ENCODE results near the gene HHAT.

HHAT gene

DNA sequence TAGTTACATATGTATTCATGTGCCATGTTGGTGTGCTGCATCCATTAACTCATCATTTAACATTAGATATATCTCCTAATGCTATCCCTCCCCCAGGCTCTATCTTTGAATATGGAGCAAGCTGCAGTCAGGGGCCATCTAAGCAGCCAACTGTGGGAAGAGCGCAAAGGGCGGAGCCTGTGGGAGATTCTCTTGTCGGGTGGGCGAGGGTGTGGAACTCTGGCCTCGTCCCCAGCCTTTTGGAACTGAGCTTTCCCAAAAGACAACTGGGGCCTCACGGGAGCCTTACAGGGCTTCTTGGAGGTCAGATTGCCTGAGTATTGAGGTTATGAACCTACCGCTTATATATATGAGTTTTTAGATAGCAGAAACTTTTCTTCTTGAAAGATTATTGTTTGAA is 117.2 kb downstream of the HHAT start:
- no peak for DNase-seq

- no peak for DNase-seq
These were observed 117.8 kb downstream of the HHAT start for GRCh38 chr1:210446479-210446878.

- DNase-seq = no peak
These were observed 118.9 kb downstream of the HHAT start for GRCh38 chr1:210447456-210448057.

DNA sequence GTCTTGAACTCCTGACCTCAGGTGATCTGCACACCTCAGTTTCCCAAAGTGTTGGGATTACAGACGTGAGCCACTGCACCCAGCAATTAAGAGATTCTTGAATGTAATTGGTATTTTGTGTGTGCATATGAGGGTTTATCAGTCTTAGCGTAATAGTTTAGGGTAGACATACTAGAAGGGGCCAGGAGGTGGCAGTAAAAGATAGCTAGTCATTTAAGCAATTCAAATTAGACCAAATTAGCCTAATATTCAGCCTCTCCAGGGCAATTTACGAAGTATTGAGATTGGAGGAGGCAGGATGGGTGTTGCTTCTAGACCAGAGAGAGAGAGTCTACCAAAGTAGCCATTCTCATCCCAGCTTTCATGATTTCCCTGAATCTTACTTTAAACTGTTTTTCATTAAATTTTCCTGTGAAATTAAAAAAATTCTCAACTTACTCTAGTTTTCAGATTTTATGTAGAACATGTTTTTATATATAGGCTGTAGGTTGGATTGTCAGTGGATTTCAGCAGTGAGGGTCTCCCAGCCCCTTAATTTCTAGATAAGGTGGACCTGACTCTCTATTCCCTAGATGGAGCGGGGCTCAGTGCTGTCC is 119.7 kb downstream of the HHAT start:
- DNase-seq = peak; percentile 78

DNA sequence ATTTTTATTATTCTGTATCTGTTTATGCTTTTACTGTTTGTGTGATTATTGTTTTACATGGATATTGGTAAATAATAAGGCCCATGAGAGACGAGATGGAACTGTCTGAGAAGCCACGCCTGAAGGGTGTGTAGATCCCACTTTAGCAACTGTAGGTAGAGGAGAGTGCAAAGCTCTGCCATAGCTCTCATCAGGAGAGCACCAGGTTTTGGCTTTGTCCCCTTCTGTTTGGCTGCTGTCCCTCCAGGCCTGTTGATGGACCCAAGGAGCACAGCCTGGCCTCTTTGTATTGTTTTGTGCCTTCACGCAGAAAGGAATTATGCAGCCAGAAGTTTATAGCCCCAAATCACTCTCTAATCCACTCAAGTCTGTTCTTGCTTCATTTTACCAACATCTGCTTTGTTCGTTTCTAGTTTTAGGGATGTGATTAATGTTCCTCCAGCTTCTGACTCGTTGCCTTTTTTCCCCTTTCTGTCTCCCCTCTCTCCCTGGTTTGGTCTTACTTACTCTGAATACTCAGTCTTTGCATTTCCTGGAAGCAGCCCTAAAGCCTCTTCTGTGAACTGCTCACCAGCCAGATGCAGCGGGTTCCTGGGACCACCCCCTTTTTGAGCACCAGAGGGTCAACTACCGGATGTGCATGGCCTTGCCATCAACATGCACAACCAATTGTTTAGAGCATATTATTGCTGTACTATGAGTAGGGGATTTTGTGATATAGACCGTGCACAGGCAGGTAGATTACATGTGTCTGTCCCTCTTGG is 127.3 kb downstream of the HHAT start:
- DNase-seq = no peak

DNA sequence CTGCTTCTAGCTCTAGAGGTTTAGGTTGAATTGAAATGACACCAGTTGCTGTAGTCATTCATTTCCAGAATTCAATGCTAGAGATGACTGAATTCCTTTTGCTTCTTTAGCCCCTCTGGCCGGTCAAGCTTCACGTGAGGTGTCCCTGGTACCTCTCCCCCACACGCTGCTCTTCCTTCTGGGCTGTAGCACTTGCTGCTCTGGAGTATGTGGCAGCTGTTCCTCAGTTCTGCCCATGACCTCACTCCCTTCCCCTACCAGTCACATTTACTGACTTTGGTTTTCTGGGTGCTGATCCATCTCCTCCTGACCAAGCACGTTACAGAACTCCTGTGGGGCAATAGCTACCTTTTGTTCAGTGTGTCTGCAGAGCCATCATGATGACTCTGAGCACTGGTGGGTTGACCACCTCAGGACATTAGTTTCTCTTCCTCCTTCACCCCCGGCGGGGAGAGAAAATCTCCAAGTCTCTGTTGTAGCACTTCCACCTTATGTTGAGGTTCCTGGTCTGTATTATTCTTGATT is 128.1 kb downstream of the HHAT start:
- no peak for DNase-seq

DNA sequence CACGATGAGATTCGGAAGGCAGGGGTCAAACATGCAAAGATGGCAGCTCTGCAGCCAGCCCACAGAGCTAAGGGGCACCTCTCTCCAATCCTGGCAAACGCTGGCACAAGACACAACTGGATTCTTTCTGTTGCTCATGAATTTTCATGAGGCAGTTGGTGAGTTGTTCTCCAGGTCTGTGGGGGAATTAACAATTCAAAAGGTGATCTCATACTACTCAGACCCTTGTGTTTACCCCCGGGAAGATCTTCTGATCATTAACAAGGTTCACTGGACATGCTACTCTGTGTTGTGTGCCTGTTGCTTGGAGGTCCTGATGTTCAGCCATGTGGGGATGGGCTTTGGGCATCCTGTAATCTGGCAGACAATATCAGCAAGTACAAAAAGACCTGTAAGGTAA is 128.9 kb downstream of the HHAT start:
- DNase-seq = no peak

DNA sequence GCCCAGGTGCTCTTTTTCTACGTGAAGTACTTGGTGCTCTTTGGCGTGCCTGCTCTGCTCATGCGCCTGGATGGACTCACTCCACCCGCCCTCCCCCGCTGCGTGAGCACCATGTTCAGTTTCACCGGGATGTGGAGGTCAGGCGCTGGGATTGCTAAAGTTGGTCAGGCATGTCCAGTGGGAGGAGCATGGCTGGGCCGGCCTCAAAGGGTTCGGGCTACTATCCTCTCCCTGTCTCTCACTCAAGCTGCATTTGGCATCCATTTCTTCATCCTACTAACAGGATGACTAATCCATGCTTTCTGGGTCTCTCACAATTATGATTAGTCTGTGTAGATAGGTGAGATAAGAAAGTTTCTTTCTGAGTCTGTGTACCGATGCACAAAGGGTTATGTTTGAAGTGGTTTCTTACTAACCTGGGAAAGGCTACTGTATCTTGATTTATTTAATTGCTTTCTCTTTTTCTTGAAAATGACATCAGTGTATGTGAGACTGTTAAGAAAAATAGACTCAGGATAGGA is 135.9 kb downstream of the HHAT start:
- no peak for DNase-seq

DNA sequence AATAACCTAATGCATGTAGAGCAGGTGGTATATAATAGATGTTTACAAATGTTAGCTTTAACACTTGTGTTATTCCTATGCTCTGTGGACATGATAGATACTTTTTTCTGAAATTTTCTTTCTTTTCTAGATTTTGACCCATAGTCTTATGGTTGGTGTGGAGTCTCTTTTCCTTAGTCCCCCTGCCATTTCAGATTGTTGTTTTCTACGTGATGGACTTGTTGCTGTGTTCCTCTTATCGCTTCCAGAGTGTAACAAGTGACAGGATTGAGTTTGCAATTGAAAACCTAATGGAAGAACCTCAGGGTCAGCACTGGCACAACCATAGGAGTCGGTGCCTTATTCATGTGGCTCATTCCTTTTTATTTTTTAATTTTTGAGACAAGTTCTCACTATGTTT is 136.4 kb downstream of the HHAT start:
- DNase-seq = no peak

- no peak for DNase-seq
These were observed 138.8 kb downstream of the HHAT start for GRCh38 chr1:210467440-210468043.

DNA sequence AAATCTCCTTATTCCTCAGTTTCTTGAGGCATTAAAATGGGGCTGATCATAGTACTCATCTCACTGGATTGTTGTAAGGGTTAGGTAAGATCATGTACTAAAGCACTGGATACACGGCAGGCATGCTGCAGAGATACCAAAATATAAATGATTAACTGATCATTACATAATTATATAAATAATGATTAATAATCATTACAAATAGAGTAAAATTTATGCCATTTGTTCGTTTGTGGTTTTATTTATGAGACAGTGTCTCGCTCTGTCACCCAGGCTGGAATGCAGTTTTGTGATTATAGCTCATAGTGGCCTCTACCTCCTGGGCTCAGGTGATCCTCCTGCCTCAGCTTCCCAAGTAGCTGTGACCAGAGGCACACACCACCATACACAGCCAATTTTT is 140.7 kb downstream of the HHAT start:
- no peak for DNase-seq

DNA sequence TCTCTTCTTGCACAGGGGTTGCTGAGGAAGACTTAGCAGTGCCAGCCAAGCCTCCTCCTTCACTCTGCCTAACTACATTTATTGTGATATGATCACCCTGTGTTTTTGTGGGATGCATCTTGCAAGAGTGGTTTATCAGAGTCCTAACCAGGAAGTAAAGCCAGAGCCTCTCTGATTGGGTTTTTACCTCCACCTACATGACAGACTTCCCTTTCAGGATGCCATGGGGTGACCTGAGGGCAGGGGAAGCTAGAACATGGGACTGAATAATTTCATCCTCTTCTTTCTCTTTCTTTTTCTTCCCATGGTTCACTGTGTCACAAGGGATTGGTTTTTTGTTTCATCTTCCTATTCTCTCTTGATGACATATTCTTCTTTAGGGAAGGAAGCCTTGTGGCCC is 146.6 kb downstream of the HHAT start:
- no peak for DNase-seq

DNA sequence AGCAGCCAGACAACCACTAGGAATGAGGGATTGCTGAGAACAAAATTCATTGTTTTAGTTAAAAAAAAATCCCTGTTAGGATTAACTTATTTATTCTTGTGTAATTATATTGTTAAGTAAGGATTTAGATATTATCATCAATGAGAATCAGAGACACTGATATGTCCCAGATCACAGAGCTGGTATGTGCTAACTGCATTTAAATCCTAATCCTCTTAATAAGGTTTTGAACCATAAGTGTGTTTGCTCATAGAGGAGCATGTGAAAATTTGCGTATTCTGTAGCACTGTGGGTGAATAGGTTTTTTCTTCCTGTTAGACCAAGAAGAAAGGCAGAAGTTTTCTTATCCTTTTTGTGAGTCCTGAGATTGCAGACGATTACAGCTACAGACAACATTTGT is 147.1 kb downstream of the HHAT start:
- no peak for DNase-seq

GRCh38 chr1:210476730-210477129 is 148.0 kb downstream of the HHAT start:
- DNase-seq = no peak

DNA sequence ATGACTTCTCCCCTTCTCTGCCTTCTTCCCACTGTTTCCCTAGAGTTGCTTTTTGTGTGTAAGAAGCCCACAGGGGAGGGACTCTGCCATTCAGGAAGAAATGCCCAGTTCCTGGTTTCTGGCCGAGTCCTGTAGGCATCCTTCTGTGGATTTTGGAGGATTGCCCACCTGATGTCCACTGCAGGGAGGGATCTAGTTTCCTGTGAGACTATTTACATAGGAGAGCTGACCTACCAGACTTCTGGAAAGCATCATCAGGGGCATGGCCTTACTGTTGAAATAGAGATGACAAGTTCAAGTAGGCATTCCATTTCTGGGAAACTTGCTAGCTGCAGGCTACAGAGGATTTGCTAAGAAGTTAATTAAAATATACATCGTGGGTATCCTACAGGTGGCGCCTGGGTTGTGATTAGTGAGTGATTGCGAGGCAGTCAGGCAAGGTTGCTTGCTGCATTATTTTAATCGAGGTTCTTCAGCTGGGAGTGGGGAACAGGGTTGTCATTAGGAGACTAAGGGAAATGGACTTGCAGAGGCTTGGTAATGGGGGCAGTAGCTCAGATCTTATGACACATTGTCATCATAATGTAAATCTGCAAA is 148.7 kb downstream of the HHAT start:
- DNase-seq = no peak

GRCh38 chr1:210478820-210479219 is 150.1 kb downstream of the HHAT start:
- DNase-seq = no peak

DNA sequence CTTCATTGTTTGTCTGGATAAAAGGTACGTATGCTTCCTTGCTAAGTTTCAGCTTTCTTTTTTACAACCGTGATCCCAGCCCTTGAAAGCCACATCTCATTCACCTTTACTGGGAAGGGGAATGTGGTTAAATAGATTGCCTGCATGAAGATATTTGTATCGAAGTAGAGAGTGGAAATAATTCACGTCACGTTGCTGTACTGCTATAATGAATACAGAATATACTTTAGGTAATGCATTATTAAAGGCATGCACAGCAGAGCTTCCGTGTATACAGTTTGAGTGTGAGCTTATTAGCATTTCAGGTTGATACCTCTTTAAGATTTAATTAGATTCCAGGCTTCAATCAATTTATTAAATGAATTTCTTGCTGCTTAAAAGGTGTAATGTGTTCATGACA is 153.8 kb downstream of the HHAT start:
- DNase-seq = no peak

- DNase-seq = no peak
These were observed 154.4 kb downstream of the HHAT start for GRCh38 chr1:210482945-210483617.

DNA sequence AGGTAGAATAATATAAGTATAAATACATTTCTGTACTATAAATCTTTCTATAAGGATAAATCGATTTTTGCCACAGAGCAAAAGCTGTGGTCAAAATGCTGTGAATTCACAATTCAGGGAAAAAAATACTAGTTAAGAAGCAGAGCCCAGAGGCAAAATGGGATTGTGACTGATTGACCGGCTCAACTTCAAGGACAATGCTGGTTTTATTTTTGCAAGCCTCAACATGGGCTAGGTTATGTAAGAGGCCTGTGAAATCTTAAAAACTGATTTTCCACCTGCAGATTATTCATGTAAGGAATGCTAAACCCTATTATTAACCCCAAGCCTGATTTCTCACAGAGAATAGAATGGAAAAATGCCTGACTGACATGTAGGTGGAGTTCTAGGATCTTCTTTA is 155.1 kb downstream of the HHAT start:
- no peak for DNase-seq

DNA sequence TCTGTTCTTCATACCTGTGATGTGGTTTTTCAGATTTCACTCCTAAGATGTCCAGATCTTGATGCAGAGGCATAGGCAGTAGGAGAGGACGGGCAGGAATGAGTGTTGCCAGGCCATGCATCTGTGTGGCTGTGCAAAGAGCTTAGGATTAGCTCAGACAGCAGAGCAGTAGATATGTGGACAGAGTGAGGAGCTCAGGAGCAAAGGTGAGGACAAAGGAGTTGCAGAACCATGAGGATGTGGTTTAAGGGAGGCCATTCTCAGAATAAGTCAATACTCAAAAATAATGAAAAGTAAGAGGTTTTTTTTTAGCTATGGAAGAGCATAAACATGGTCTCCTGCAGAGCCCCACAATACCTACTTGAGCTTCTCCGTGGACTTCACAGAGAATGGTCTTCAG is 158.3 kb downstream of the HHAT start:
- DNase-seq = no peak

GRCh38 chr1:210489491-210489890 is 160.8 kb downstream of the HHAT start:
- no peak for DNase-seq

DNA sequence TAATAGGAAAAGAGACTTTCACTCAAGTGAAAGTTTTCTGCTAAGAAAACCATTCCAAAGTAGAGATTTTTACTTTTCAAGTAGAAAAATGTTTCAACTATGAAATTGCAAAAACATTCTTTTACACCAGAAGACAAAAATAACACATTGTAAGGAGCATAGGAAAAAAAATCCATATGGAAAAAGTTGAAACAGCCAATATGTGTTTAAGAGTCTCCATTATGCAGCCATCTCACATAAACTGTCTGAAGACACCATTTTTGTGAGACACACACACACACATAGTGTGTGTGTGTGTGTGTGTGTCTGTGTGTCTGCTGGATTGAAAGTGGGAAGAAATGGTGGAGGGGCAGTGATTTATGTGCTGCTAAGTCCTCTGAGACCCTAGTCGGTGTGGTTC is 162.1 kb downstream of the HHAT start:
- no peak for DNase-seq

GRCh38 chr1:210496063-210496462 is 167.4 kb downstream of the HHAT start:
- DNase-seq = no peak

Measured in NCI-H1436 (cell line).